ENCODE measurements around the gene PRR20E.
"Not testable (repeated sequence)": the region's sequence is repeated elsewhere in the genome, so short reads cannot be mapped to it uniquely, and the experiment has no call there.

The PRR20E gene

DNA sequence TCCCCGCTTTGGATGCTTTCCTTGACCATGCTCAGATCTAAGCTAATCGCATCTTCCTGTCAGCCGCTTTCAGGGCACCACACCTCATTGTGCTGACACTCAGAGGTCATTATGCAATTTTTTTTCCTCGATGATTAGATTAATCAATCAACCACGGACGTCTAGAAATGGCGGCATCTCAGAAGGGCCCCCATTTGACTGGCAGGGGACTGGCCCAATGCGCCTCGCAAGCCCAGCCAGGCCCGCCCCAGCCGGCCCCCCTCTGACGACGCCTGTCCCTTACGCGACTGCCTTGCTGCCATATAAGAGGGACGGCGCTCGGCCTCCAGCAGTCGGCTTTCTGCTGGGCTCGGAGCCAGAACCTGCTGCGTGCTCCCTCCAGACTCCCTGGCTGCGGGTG is 13.2 kb upstream of the PRR20E start, which contains the start of gene PRR20C:
Gene PRR20C, plus strand, starts transcription at position 301 of the 400 bp plus-strand sequence. CDS start 387 bp downstream, outside the sequence.
- not testable (repeated sequence) for H3K9me3 ChIP-seq (ENCODE audit: low read length); H4K20me1 ChIP-seq (ENCODE audit: insufficient read depth, low read length); H3K4me1 ChIP-seq (ENCODE audit: insufficient read depth, low read length, severe bottlenecking); H3K9ac ChIP-seq (ENCODE audit: low read length); H3K4me3 ChIP-seq (ENCODE audit: low read depth, low read length, poor library complexity, severe bottlenecking); H3K79me2 ChIP-seq (ENCODE audit: insufficient read depth, low read length); H3F3A ChIP-seq (ENCODE audit: insufficient read depth, low read length); H3K4me2 ChIP-seq (ENCODE audit: low read length); H3K9me2 ChIP-seq (ENCODE audit: low read depth, low read length); H3K36me3 ChIP-seq (ENCODE audit: insufficient read depth, low read length); H3K27me3 ChIP-seq (ENCODE audit: insufficient read depth, low read length); H2AFZ ChIP-seq (ENCODE audit: low read length); H3K27ac ChIP-seq (ENCODE audit: low read depth, low read length, poor library complexity, severe bottlenecking)

DNA sequence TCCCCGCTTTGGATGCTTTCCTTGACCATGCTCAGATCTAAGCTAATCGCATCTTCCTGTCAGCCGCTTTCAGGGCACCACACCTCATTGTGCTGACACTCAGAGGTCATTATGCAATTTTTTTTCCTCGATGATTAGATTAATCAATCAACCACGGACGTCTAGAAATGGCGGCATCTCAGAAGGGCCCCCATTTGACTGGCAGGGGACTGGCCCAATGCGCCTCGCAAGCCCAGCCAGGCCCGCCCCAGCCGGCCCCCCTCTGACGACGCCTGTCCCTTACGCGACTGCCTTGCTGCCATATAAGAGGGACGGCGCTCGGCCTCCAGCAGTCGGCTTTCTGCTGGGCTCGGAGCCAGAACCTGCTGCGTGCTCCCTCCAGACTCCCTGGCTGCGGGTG is 6.7 kb upstream of the PRR20E start, which contains the start of gene PRR20D:
Gene PRR20D, plus strand, starts transcription at position 301 of the 400 bp plus-strand sequence. CDS start 387 bp downstream, outside the sequence.
- H2AFZ ChIP-seq (ENCODE audit: low read length); H3K36me3 ChIP-seq (ENCODE audit: insufficient read depth, low read length); H3K4me2 ChIP-seq (ENCODE audit: low read length); H3K9ac ChIP-seq (ENCODE audit: low read length); H3K9me2 ChIP-seq (ENCODE audit: low read depth, low read length); H3K4me1 ChIP-seq (ENCODE audit: insufficient read depth, low read length, severe bottlenecking); H3K9me3 ChIP-seq (ENCODE audit: low read length); H4K20me1 ChIP-seq (ENCODE audit: insufficient read depth, low read length); H3K27me3 ChIP-seq (ENCODE audit: insufficient read depth, low read length); H3F3A ChIP-seq (ENCODE audit: insufficient read depth, low read length); H3K27ac ChIP-seq (ENCODE audit: low read depth, low read length, poor library complexity, severe bottlenecking); H3K79me2 ChIP-seq (ENCODE audit: insufficient read depth, low read length); H3K4me3 ChIP-seq (ENCODE audit: low read depth, low read length, poor library complexity, severe bottlenecking): not testable (repeated sequence)

DNA sequence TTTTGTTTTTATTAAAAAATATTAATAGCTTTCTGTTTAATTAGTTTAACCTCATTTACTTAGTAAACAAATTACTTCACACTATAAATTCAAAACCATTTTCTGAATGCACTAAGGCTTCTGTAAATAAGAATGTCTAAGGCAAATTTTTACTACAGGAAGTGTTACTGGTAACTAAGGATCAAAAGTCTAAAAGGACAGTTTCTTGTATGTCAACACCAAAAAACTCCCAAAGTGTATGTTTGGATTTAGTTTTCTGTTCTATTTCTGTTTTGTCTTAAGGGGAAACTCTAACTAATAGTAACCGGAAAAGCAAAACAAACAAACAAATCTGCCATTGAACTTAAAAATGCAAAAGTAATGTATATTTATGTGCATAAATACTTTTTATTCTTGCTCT is 24.7 kb downstream of the PRR20E start:
- no peaks in the 10 kb centered on the region for H3F3A ChIP-seq (ENCODE audit: insufficient read depth, low read length)
- H3K4me3 ChIP-seq (ENCODE audit: low read depth, low read length, poor library complexity, severe bottlenecking) = no peak overlapping the region
- H3K4me2 ChIP-seq (ENCODE audit: low read length) = no peak overlapping the region
- H4K20me1 ChIP-seq (ENCODE audit: insufficient read depth, low read length) = no peaks in the 10 kb centered on the region
- no peaks in the 10 kb centered on the region for H3K27me3 ChIP-seq (ENCODE audit: insufficient read depth, low read length)
- H3K79me2 ChIP-seq (ENCODE audit: insufficient read depth, low read length) = no peaks in the 10 kb centered on the region
- H3K4me1 ChIP-seq (ENCODE audit: insufficient read depth, low read length, severe bottlenecking) = no peaks in the 10 kb centered on the region
- H3K27ac ChIP-seq (ENCODE audit: low read depth, low read length, poor library complexity, severe bottlenecking) = no peak overlapping the region
- H3K9ac ChIP-seq (ENCODE audit: low read length) = no peak overlapping the region
- TF ChIP-seq, protein P1, sequence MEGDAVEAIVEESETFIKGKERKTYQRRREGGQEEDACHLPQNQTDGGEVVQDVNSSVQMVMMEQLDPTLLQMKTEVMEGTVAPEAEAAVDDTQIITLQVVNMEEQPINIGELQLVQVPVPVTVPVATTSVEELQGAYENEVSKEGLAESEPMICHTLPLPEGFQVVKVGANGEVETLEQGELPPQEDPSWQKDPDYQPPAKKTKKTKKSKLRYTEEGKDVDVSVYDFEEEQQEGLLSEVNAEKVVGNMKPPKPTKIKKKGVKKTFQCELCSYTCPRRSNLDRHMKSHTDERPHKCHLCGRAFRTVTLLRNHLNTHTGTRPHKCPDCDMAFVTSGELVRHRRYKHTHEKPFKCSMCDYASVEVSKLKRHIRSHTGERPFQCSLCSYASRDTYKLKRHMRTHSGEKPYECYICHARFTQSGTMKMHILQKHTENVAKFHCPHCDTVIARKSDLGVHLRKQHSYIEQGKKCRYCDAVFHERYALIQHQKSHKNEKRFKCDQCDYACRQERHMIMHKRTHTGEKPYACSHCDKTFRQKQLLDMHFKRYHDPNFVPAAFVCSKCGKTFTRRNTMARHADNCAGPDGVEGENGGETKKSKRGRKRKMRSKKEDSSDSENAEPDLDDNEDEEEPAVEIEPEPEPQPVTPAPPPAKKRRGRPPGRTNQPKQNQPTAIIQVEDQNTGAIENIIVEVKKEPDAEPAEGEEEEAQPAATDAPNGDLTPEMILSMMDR (IDR thresholded peaks at IDR 0.05; ENCODE audit: low read length) = no peak
- no peaks in the 10 kb centered on the region for H3K36me3 ChIP-seq (ENCODE audit: insufficient read depth, low read length)
- H2AFZ ChIP-seq (ENCODE audit: low read length) = no peak overlapping the region
- H3K9me3 ChIP-seq (ENCODE audit: low read length) = no peaks in the 10 kb centered on the region
- no peaks in the 10 kb centered on the region for H3K9me2 ChIP-seq (ENCODE audit: low read depth, low read length)

DNA sequence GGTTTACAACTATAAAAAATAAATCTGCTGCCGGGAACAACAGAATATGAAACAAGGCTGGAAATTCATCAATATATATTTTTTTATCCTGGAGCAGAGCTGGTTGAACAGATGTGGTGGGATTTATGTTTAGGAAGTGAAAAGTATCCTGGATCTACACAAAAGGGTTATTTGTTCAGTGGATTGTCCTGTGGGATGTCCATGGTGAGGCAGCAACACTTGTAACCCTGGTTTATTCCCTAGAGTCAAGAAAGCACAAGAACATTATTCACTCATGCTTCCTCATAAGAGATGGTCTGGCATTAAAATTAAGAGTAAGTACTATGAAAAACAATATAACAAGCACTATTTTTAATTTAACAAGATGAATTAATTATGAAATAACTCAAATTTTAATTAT is 46.0 kb downstream of the PRR20E start:
- Histone ChIP-seq H4K20me1 (ENCODE audit: insufficient read depth, low read length) (no peaks in the 10 kb centered on the region), H3K9ac (ENCODE audit: low read length) (no peak overlapping the region), H3K4me2 (ENCODE audit: low read length) (no peak overlapping the region), H3K36me3 (ENCODE audit: insufficient read depth, low read length) (no peaks in the 10 kb centered on the region), H3K27me3 (ENCODE audit: insufficient read depth, low read length) (no peaks in the 10 kb centered on the region), H3K4me1 (ENCODE audit: insufficient read depth, low read length, severe bottlenecking) (no peaks in the 10 kb centered on the region), H3K9me3 (ENCODE audit: low read length) (no peaks in the 10 kb centered on the region), H3K4me3 (ENCODE audit: low read depth, low read length, poor library complexity, severe bottlenecking) (no peak overlapping the region), H3K79me2 (ENCODE audit: insufficient read depth, low read length) (no peaks in the 10 kb centered on the region), H2AFZ (ENCODE audit: low read length) (no peak overlapping the region), H3F3A (ENCODE audit: insufficient read depth, low read length) (no peaks in the 10 kb centered on the region), H3K9me2 (ENCODE audit: low read depth, low read length) (no peaks in the 10 kb centered on the region), H3K27ac (ENCODE audit: low read depth, low read length, poor library complexity, severe bottlenecking) (no peak overlapping the region)
- TF ChIP-seq, protein P1 (IDR thresholded peaks at IDR 0.05; ENCODE audit: low read length) = no peak
- TF ChIP-seq EZH2 (IDR thresholded peaks at IDR 0.05; ENCODE audit: borderline replicate concordance, low read length) = no peak

All from OCI-LY1 (cell line).